ENCODE results near the gene PIK3CA.
A peak's percentile ranks its signal among the peaks of the same experiment; 100 is the strongest.

The PIK3CA gene

DNA sequence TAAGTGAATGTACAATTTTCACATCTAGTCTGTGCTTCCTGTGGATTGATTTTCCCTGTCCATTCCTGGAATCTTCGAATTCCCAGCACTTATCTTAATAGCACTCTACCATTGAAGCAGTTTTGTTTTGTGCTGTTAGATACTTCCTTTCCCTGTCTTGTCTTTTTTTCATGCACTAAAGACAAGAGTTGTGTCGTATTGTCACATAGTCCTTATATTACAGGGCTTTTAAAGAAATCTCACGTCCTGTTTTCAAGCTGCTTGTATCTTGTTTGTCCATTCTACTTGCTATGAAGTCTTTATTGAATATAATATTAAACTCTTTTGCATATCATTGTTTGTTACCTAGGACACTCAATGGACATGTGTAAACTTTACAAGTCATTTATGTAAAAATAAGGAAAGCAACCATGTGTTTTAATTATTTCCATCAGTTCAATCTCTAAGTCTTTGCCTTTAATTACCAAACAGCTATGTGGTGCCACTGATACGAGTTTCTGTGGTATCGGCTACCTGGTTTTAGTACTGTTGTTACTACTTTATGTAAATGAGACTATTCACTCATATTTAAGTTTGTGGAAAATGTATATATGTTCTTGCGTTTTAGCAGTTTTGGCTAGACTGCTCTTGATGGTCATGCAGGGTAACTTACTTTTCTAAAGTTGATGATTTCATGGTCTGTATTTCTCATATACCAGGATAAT, 10.3 kb downstream of the PIK3CA start:
- no peak for DNase-seq

DNA sequence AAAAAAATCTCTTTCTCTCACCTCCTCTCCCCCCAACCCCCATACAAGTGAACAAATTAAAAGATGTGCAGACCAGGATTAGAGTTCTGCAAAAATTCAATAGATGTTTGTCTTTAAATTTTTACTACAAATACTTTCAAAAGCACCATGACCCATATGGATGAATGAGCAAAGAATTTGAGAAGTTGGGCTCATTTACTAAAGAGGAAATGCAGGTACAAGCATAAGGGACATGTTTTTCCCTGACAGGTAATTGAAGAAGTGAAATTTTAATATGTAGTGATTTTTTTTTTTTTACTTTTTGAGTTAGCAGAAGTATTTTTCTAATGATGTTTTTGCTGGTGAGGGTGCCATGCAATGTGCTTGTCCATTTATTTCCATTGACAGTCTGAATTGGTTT, 15.3 kb downstream of the PIK3CA start:
- DNase-seq = no peak

DNA sequence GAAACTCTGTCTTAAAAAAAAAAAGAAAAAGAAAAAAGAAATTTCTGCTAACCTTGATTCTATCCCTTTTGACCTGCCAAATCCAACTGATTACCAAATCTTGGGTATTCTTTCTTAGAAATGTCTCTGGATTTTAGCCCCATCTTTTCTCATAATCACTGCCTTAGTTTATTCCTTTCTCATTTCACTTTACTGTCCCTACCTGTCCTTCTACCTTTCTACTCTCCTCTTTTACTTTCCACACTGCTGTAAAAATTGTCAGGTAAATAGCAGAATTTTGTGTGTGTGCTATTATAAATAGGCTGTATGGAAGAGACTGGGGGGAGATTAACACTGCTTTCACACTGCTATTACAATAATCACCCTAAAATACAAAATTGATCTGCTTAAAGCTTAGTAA, 16.7 kb downstream of the PIK3CA start:
- DNase-seq = no peak

DNA sequence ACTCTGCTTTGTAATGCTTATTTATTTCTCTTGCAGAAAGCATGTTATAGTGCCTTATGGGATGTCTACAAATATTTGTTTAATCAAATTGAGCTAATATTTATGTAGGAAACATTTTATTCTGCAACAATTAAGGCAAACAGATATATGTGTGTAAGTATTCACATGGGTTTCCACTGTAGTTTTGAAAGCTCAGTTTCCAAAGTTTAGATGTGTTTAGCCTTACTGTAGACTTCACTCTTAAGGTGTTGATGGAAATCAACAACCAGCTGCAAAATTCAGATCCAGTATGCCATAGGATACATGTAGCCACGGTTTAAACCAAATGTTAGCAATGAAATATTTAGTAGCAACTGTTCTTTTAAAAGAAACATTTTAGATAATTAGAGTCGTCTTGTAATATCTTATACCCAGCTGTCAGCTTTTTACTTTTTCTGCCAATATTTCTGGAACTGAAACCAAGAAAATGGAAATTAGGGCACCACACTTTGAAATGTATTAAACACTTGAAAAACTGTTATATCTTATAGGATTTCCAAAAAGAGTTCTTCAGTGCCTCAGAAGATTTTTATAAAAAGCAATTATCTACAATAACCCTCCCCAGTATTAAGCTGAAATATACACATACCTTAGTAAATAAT, 18.5 kb downstream of the PIK3CA start:
- no peak for DNase-seq

DNA sequence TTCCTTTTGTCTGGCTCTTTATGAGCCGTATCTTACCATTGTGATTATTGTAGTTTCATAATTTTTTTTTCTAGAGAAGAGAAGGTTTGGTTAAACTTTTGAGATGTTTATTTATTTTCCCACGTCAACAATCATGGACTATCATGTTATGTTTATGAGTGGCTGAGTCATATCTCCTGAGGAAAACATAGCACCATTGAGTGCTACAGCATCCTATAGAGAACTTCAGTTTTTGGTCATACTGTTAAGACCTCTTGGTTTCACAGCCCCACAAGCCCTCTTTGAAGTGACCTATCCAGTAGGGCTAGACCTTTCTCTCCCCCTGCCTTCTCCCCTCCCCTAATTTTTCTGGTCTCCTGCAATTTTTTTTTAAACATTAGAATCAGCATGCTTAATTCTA, 20.8 kb downstream of the PIK3CA start:
- no peak for DNase-seq

DNA sequence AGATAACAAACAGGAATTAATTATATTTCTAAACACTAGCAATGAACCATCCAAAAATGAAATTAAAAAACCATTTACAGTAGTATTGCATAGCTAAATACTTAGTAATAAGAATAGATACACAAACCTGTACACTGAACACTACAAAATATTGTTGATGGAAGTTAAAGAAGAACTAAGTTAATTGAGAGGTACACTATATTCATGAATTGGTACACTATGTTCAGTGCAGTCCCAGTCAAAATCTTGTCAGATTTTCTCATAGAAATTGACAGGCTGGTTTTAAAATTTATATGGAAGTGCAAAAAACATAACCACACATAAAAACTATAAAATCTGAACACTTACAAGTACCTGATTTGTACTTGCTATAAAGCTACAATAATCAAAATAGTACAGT, 24.4 kb downstream of the PIK3CA start:
- no peak for DNase-seq

DNA sequence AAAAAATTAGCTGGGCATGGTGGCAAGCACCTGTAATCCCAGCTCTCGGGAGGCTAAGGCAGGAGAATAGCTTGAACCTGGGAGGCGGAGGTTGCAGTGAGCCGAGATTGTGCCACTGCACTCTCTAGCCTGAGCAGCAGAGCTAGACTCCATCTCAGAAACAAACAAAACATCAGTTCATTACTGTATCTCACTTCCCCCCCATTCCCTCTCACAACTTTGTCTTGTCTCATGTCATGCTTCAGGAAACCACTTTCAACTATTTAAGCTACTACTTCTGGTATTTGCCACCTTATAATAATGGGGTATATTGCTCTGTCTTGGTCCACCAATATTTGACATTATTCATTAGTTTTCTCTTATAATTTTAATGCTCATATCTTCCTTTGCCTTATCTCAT, 26.2 kb downstream of the PIK3CA start:
- DNase-seq = no peak

DNA sequence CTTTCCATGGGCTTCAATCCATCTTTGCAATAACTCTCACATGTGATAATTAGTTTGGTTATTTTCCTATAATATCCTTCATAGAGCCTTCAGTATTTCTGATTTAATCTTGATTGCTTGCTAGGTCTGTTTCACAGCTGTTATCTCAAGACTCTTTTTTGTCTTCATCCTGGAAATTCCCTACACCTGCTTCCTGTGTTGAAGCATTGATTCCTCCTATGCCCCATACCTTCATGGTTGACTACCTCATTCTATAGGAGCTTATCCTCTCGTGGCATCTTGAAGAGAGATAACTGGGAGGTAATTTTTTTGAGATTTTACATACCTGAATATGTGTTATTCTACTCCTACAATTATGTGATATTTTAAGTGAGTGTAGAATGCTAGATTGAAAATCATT, 26.7 kb downstream of the PIK3CA start:
- DNase-seq = no peak

DNA sequence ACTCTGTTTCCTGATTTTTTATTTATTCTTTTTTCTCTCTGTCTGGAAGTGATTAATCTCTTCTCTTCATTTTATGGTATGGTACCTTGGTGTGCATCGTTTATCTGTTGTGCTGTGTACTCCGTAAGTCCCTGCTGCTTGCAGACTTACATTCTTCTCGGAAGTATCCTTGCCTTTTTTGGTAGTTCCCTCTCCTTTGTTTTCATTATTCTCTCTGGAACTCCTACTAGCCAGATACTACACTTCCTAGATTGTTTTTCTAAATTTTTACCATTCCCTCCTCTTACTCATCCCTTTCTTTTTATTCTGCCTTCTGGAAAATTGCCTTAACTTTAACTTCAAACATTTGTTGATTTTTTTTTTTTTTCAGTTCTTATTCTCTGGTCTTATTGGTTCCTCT, 27.2 kb downstream of the PIK3CA start:
- DNase-seq = no peak

DNA sequence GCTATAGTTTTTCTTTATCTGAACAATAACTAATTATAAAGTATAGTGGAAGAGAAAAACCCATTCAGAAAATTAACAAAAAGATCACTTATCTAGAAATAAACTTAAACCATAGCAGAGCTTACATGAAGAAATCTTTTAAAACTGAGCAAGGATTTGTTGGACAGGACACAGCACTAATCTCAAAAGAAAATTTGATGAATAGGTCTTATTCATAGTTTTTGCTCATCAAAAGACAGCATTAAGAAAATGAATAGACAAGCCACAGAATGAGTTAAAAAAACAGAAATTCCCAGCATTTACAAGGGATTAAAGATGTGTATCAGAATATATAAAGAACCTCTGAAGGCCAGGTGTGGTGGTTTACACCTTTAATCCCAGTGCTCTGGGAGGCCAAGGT, 29.5 kb downstream of the PIK3CA start:
- DNase-seq = no peak

DNA sequence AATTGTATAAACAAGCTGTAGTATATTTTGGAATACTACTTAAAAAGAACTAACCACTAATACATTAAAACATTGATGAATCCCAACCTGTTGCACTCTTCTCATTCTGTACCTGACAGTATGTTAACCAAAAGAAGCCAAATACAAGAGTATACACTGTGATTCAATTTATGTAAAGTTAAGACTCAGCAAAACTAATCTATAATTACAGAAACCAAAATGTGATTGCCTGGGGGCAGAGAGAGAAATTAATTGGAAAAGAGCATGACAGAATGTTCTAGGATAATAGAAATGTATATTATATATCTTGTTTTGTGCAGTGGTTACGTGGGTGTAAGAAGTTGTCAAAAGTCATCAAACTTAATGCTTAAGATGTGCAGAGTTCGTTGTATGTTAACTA, 31.1 kb downstream of the PIK3CA start:
- no peak for DNase-seq

DNA sequence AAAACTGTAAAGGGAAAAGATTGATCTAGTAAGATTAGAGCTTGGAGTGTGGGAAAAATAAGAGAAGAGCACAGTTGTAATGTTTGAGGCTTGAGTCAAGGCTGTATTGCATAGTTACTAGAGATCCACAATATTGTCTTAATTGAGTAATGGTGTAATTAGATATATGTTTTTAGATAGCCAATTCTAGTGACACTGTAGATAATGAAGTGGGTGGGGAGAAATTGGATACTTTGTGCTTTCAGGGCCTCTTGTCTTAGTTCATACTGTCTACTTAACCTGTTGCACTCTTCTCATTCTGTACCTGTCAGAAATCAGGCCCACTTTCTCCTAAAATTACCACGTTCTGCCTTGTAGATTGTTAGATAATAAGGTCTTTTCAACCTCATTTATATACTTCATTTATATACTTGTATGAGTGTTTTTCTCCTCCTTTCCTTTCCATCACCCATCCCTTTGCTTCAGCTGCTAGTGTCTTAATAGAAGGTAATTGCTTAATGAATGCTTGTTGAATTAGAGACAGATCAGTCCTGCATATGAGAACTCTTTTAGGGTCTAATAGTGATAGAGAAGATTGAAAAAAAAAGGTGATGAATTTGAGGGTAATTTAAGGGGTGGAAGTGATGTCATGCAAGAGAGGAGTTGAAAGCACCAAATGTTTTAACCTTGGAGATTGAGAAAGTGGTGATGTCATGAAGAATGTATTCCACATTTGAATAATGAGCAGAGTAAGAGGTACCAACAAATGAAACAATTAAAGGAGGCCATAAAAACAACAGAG, 32.0 kb downstream of the PIK3CA start:
- DNase-seq = peak; percentile 49

DNA sequence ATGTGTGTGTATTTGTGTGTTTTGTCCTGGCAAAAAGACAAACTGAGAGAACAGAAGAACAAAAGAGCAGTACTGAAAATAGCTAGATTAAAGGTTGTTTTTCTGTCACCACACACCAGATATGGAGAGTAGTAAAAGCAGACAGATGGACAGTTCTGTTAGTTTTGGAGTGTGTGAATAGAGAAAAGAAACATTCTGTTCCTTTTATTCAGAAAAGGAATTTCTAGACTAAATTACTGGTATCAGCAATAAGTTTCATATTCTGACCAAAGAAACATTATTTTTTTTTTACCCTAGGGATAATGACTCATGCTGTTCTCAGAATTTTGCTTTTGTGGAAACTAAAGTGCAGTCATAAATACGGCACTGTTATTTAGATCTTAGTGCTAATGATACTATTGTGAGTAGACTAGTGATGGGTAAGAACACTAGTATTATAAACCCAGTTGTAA, 32.9 kb downstream of the PIK3CA start:
- peak; percentile 50 for DNase-seq

DNA sequence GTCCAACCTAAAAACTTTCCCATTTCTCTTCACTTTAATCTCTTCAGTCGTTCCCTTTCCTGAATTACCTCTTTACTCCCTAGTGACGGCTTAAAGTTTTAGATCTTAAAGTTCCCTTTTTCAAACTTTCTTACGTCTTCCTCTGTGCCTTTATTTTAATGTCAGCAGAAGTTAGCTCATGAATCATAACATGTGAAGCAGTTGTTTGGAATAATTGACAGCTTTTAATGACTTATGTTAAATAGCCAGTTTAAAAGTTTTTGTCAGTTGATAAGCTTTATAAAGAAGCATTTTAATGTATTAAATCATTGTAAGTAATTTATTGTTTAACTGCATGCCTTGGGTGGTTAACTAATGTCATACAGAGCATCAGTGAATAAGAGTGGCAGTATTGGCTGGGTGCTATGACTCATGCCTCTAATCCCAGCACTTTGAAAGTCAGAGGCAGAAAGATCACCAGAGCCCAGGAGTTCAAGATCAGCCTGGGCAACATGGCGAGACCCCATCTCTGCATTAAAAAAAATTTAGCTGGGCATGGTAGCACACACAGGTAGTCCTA, 33.9 kb downstream of the PIK3CA start:
- DNase-seq = peak; percentile 54

DNA sequence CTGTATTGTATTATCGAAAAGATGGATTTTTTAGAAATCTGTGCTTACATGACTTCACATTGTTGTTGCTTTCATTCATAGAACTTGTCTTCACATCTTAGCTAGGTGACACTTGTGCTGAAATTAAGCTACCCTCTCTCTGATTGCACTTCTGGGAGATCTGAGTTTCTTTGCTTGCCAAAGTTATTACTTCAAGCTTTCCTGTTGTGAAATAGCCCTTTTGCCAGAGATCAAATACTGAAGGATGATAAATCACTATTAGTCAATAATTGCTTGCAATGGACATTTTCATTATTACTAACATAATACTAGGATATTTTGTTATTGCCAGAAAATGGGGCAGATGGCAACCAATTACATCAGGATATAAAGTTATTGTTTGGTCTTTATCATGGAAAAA, 34.7 kb downstream of the PIK3CA start:
- peak; percentile 70 for DNase-seq

DNA sequence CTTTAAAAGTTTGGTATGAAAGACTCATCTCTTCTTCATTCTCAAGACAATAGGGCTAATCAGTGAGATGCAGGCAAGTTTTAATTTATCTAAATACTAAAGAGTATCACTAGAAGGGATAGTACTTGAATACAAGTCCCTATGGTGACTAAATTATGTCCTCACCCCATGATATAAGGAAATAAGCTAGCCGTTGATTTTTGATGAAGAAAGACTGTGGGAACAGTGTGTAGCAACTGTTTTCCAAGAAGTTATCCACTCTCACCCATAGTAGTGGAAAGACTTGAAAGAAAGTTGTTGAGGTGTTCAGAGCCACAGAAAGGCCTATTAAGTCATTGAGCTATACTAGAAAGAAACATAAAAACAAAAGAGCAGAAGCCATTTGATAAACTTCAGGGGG, 36.7 kb downstream of the PIK3CA start:
- peak; percentile 69 for DNase-seq

DNA sequence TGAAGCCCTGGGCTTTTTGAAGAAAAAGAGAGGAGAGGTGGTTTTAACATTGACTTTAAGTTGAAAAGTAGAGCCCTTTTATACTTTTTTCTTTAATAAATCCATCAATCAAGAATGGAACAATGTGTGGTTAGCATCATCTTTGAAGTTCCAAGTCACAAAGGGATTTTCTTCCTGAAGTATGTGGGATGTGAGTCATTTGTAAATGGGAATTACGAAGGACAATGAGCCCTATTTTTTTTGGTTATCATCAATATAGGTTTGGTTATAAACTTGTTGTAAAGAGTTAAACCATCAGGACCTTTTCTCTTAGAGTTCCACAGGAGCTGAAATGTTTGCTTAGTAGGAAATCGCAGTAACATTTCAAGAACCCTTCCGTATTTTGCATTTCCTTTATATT, 38.3 kb downstream of the PIK3CA start:
- DNase-seq = no peak

DNA sequence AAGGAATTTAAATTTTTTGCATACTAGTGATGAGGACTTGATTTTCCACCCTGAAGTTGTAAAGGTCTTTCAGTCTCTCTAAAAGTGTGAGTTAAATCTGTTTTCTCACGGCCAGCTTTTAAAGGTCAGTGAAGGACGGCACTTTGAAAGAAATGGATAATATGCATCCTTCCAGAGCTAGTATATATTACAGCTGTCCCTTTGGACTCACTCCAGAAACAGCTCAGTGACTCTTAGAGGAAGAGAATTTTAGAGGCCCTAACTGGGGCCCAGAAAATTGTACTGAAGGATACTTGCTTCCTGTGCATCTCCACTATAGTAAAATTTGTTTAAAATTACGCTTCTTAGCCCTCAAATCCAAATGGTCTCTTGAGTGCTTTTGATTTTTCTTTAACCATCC, 41.6 kb downstream of the PIK3CA start:
- DNase-seq = no peak

DNA sequence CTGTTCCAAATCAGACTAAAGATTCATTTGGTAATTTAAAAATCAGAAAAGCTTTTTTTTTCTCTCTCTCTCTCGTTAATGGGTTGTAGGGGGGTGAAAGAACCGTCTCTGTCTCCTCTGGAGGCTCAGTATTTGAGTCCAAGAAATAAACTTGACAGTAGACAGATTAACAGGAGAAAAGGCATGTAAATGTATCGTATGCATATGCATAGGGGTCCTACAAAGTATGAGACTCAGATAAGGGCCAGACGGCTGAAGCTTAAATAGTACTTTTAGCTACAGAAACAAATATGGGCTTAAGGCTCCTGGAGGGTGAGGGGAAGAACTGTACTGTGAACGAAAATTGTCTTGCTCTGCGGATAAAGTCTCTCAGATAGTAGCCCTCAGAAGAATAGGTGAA, 42.4 kb downstream of the PIK3CA start:
- no peak for DNase-seq

DNA sequence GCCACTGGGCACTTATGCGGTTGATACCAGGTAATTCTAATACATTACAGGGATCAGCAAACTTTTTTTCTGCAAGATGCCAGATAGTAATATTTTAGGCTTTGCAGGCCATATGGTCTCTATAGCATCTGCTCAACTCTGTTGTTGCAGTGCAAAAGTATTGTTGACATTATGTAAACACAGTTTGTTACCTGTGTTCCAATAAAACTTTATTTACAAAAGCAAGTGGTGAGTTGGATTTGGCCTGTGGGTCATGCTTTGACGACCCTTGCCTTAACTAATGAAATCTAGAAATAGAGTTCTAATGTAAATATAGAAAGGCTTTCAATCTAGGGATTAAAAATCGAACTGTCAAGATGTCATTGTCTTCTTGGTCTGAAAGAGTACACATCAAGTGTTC, 44.4 kb downstream of the PIK3CA start:
- no peak for DNase-seq

DNA sequence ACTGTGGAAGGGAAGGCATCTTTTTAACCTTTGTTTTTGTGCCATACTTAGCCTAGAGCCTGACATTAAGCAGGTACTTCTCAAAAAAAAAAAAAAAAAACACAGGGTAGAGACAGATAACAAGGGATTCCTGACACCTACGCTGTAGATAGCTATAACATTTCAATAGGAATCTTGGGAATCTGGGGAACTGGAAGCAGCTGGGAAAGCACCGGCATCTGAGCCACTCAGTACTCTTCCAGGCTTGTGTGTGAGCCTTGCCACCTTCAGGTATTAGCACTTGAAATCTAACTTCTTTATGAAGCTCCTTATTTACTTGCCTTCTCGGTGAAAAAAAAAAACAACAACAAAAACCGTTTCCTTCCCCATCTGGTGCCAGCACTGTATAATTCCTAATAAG, 46.8 kb downstream of the PIK3CA start:
- no peak for DNase-seq

DNA sequence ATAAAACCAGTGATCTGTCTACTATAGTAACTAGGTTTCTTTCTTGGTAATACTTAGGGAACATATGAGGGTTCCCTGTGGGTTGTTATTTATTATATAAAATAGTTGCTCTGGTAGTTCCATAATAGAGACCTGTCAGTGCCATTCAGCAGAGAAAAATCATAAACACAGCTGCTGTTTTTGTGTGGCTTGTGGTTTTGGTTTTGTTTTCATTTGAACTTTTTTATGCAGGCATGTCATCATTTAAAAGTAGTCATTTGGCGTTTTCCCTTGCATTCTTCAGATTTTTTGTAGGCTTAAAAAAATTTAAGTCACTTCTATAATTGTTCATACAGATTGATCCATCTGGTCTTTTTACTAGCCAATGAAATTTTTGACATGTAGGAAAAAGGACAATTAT, 47.9 kb downstream of the PIK3CA start:
- peak; percentile 20 for DNase-seq

DNA sequence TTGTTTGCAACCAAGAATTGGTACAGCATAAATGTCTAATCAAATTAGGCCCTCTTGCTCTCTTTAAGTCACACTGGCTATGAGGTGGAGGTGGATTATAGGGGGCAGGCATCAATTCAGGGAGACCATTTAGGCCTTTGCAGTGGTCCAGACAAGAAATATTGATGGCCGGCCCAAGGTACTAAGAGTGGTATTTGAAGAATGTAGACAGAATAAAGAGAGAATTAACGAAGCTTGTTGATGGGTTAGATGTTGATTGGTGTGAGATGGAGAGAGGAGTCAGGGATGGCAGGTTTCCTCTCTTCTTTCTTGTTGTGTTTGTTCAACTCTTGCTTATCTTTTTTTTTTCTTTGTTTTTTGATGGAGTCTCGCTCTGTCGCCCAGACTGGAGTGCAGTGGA, 48.5 kb downstream of the PIK3CA start:
- no peak for DNase-seq

DNA sequence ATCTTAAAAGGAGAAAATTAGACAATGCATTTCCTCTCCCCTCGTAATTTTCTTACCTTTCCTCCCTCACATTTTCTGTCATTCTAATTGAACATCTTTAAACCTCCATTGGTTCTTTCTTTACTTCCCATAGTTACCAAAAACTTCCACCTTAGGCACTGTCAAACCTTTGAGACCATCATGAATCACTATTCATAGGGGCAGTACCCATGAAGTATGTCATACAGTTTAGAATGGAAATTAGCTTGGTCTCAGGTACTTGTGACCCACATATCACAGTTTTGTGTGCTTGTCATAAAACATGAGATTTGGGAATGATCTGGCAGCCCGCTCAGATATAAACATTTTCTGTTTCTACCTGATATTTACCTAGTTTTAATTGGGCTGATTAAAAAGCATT, 52.6 kb downstream of the PIK3CA start:
- no peak for DNase-seq

All from inflammatory macrophage treated with lipopolysaccharide for 4 hours (primary cell).